A549 (cell line): ENCODE data around the gene SSPN.

Experiments used
- JUNB ChIP-seq: fragments of >200 bp; sonication (Bioruptor Twin); formaldehyde crosslinking; IDR thresholded peaks from 2 replicates; pipeline ENCODE4 v1.6.1; 2016
- KDM1A ChIP-seq: fragments of 200-600 bp; sonication (generic); IDR thresholded peaks from 2 replicates; pipeline ENCODE4 v1.6.1; 2016; ENCODE audit warnings: low read depth, mild to moderate bottlenecking
- TF ChIP-seq, protein P1 (sequence below): fragments of >200 bp; sonication (Bioruptor Twin); formaldehyde crosslinking; IDR thresholded peaks from 3 replicates; pipeline ENCODE4 v1.5.1; 2016
- TF ChIP-seq, protein P2 (sequence below): fragments of 150-350 bp; IDR thresholded peaks from 2 replicates; pipeline ENCODE4 v1.6.1; 2014; ENCODE audit warnings: low read depth, mild to moderate bottlenecking, low read length

DNA sequence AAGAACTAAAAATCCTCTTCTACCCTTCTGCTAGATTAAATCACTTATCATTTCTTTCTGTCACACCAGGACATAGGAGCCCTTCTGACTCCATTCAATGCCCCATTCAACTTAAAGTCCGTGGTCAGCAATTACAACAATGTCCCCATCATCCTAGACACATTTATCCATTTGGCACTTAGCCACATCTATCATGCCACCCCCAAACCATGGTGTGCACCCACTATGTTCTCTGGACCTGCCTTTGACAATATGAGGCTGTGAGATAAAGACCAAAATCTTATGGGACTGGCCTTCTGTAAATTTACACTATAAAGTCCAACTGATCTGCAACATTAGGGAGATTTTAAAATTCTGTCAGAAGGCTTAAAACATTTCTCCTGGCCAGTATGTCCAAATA, 104.4 kb downstream of the SSPN start:
- TF ChIP-seq JUNB (no peak), KDM1A (no peak)
- TF ChIP-seq, protein P1, sequence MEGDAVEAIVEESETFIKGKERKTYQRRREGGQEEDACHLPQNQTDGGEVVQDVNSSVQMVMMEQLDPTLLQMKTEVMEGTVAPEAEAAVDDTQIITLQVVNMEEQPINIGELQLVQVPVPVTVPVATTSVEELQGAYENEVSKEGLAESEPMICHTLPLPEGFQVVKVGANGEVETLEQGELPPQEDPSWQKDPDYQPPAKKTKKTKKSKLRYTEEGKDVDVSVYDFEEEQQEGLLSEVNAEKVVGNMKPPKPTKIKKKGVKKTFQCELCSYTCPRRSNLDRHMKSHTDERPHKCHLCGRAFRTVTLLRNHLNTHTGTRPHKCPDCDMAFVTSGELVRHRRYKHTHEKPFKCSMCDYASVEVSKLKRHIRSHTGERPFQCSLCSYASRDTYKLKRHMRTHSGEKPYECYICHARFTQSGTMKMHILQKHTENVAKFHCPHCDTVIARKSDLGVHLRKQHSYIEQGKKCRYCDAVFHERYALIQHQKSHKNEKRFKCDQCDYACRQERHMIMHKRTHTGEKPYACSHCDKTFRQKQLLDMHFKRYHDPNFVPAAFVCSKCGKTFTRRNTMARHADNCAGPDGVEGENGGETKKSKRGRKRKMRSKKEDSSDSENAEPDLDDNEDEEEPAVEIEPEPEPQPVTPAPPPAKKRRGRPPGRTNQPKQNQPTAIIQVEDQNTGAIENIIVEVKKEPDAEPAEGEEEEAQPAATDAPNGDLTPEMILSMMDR: no peak
- TF ChIP-seq, protein P2, sequence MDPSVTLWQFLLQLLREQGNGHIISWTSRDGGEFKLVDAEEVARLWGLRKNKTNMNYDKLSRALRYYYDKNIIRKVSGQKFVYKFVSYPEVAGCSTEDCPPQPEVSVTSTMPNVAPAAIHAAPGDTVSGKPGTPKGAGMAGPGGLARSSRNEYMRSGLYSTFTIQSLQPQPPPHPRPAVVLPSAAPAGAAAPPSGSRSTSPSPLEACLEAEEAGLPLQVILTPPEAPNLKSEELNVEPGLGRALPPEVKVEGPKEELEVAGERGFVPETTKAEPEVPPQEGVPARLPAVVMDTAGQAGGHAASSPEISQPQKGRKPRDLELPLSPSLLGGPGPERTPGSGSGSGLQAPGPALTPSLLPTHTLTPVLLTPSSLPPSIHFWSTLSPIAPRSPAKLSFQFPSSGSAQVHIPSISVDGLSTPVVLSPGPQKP: no peak
